Osteocyte (in vitro differentiated cells): Measurements from ENCODE around the gene ANLN. TPM values are rescaled to one million over a fixed set of nuclear protein-coding genes. Genes with fewer than 3 reads are reported as not detected.
A peak's percentile ranks its signal among the peaks of the same experiment; 100 is the strongest.

Experiments used
- DNase-seq: peaks from one replicate; pipeline ENCODE4 v3.0.0; 2021; ENCODE audit warnings: mixed read lengths; ENCODE audit not compliant: unreplicated experiment; ENCODE audit errors: extremely low spot score
- H3K27ac Mint-ChIP-seq: one replicate; pipeline ENCODE4 v1.8.0; 2021; ENCODE audit warnings: mild to moderate bottlenecking, mixed read lengths; ENCODE audit not compliant: unreplicated experiment
- H3K27me3 Mint-ChIP-seq: one replicate; pipeline ENCODE4 v1.8.0; 2021; ENCODE audit warnings: mixed read lengths; ENCODE audit not compliant: unreplicated experiment
- H3K36me3 Mint-ChIP-seq: one replicate; pipeline ENCODE4 v1.8.0; 2021; ENCODE audit warnings: mixed read lengths; ENCODE audit not compliant: unreplicated experiment
- H3K4me1 Mint-ChIP-seq: one replicate; pipeline ENCODE4 v1.8.0; 2021; ENCODE audit warnings: mixed read lengths; ENCODE audit not compliant: unreplicated experiment
- H3K4me3 Mint-ChIP-seq: one replicate; pipeline ENCODE4 v1.8.0; 2021; ENCODE audit warnings: mild to moderate bottlenecking, moderate library complexity, mixed read lengths; ENCODE audit not compliant: unreplicated experiment
- H3K9me3 Mint-ChIP-seq: one replicate; pipeline ENCODE4 v1.8.0; 2021; ENCODE audit warnings: mixed read lengths; ENCODE audit not compliant: unreplicated experiment
- CTCF ChIP-seq: fragments of 200-600 bp; sonication (generic); IDR thresholded peaks from 2 replicates; pipeline ENCODE4 v1.5.0; 2021; ENCODE audit warnings: antibody characterized with exemption, mild to moderate bottlenecking, moderate library complexity
- total RNA-seq: library from RNA; stranded (reverse); gene quantifications from 2 replicates; pipeline ENCODE4 v1.2.1, GENCODE V29; 2021

Gene ANLN
- total RNA-seq, 1 donor from 2014 or later = 37.6 TPM

- H3K4me3 Mint-ChIP-seq = no peak overlapping the region
- H3K27me3 Mint-ChIP-seq = no peaks in the 10 kb centered on the region
- no peak for DNase-seq
- H3K27ac Mint-ChIP-seq = peak overlapping the region; percentile 27
- TF ChIP-seq CTCF = no peak
- no peaks in the 10 kb centered on the region for H3K4me1 Mint-ChIP-seq
- H3K9me3 Mint-ChIP-seq = no peaks in the 10 kb centered on the region
- H3K36me3 Mint-ChIP-seq = no peaks in the 10 kb centered on the region
Measured at GRCh38 chr7:36415144-36415543, 25.5 kb downstream of the ANLN start.

DNA sequence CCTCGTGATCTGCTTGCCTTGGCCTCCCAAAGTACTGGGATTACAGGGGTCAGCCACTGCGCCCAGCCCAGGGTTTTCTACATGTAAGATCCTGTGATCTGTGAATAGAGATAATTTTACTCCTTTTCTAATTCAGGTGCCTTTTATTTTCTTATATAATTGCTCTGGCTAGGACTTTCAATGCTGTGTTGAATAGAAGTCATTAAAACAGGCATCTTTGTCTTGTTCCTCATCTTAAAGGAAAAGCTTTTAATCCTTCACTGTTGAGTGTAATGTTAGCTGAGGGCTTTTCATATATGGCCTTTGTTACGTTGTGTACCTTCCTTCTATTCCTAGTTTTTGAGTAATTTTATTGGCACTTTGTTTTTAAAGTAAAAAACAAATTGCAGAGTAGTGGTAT, 26.6 kb downstream of the ANLN start:
- H3K36me3 Mint-ChIP-seq = peaks cover 2% of the 10 kb centered on the region
- no peak overlapping the region for H3K4me3 Mint-ChIP-seq
- no peak overlapping the region for H3K27ac Mint-ChIP-seq
- no peaks in the 10 kb centered on the region for H3K9me3 Mint-ChIP-seq
- DNase-seq = no peak
- no peak for TF ChIP-seq CTCF
- H3K4me1 Mint-ChIP-seq = no peaks in the 10 kb centered on the region
- no peaks in the 10 kb centered on the region for H3K27me3 Mint-ChIP-seq

DNA sequence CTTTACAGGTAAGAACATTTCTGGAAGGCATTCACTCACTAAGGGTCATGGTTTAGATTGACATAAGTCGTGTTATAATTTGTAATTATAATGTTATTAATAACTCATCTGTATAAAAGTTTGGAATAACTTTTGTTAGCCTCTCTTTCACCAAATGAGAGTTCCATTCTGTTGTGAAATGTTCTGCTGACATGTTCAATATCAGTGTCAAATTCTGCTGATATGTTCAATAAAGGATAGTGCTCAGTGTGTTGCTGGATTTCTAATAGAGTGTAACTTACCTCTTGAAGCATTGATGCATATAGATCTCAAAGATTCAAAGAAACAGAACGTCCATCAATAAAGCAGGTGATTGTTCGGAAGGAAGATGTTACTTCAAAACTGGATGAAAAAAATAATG, 30.6 kb downstream of the ANLN start:
- DNase-seq = no peak
- Mint-ChIP-seq H3K4me3 (no peak overlapping the region), H3K27me3 (no peaks in the 10 kb centered on the region), H3K27ac (no peak overlapping the region), H3K9me3 (no peaks in the 10 kb centered on the region), H3K4me1 (peaks cover 3% of the 10 kb centered on the region), H3K36me3 (peaks cover 5% of the 10 kb centered on the region)
- no peak for TF ChIP-seq CTCF

GRCh38 chr7:36422072-36422471, 32.4 kb downstream of the ANLN start:
- no peaks in the 10 kb centered on the region for H3K27me3 Mint-ChIP-seq
- H3K4me3 Mint-ChIP-seq = no peak overlapping the region
- no peak for DNase-seq
- H3K36me3 Mint-ChIP-seq = peaks cover 5% of the 10 kb centered on the region
- H3K4me1 Mint-ChIP-seq = peaks cover 3% of the 10 kb centered on the region
- H3K9me3 Mint-ChIP-seq = no peaks in the 10 kb centered on the region
- no peak for TF ChIP-seq CTCF
- H3K27ac Mint-ChIP-seq = no peak overlapping the region

DNA sequence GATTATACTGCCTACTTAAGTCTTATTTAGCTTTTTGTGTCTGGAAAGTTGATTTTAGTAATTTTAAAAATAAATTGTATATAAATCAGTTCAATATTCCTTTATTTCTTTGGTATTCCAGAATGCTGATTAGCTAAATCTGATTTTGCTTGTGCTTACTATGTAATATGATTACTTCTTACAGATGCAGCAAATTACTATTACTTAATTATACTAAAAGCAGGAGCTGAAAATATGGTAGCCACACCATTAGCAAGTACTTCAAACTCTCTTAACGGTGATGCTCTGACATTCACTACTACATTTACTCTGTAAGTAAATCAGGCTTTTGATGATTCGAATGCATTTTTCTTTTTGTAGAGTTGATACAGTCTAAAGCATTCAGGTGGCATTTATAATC, 34.0 kb downstream of the ANLN start:
- no peaks in the 10 kb centered on the region for H3K27me3 Mint-ChIP-seq
- H3K27ac Mint-ChIP-seq = peak overlapping the region; percentile 23
- H3K9me3 Mint-ChIP-seq = no peaks in the 10 kb centered on the region
- DNase-seq = no peak
- peaks cover 3% of the 10 kb centered on the region for H3K4me1 Mint-ChIP-seq
- no peak for TF ChIP-seq CTCF
- H3K36me3 Mint-ChIP-seq = peaks cover 5% of the 10 kb centered on the region
- H3K4me3 Mint-ChIP-seq = no peak overlapping the region
